Skin of body (tissue), 2 donors: Measurements from ENCODE around the gene ATAD3A. TPM values are rescaled to one million over a fixed set of nuclear protein-coding genes. Genes with fewer than 3 reads are reported as not detected.

Experiments used
- DNase-seq: peaks from one replicate; lab custom pipeline; 2025; lab: John Stamatoyannopoulos, UW
- total RNA-seq: library from RNA; depleted of rRNA; stranded (reverse); fragments of >200 nt; gene quantifications from one replicate; pipeline ENCODE4 v1.2.3, GENCODE V29; 2014

Gene ATAD3A
- total RNA-seq, 1 donor from 2014 or later = 11.9 TPM

- DNase-seq = no peak
Measured at GRCh38 chr1:1578371-1578940, 66.5 kb downstream of the ATAD3A start.

GRCh38 chr1:1582585-1583346 is 70.8 kb downstream of the ATAD3A start:
- no peak for DNase-seq

- DNase-seq = no peak
Measured at GRCh38 chr1:1583347-1584010, 71.5 kb downstream of the ATAD3A start.

Other genes starting within 250 kb of the ATAD3A start
- gene UBE2J2, start 238.3 kb upstream of the ATAD3A start, total RNA-seq = 33.8 TPM
- gene SCNN1D, start 231.7 kb upstream of the ATAD3A start, total RNA-seq = 1.4 TPM
- 34.6 TPM for gene ACAP3, start 204.2 kb upstream of the ATAD3A start, total RNA-seq
- 5.7 TPM for gene PUSL1, start 203.6 kb upstream of the ATAD3A start, total RNA-seq
- 48.7 TPM for gene INTS11, start 187.5 kb upstream of the ATAD3A start, total RNA-seq
- gene CPTP, start 187.4 kb upstream of the ATAD3A start, total RNA-seq = 8.7 TPM
- gene TAS1R3, start 180.9 kb upstream of the ATAD3A start, total RNA-seq = 0.39 TPM
- gene DVL1, start 162.7 kb upstream of the ATAD3A start, total RNA-seq = 33.0 TPM
- 59.7 TPM for gene MXRA8, start 153.6 kb upstream of the ATAD3A start, total RNA-seq
- 35.0 TPM for gene AURKAIP1, start 137.0 kb upstream of the ATAD3A start, total RNA-seq
- 178 TPM for gene CCNL2, start 112.8 kb upstream of the ATAD3A start, total RNA-seq
- gene MRPL20, start 104.9 kb upstream of the ATAD3A start, total RNA-seq = 66.5 TPM
- 2.9 TPM for gene ANKRD65, start 90.9 kb upstream of the ATAD3A start, total RNA-seq
- gene VWA1, start 76.5 kb upstream of the ATAD3A start, total RNA-seq = 8.6 TPM
- gene ATAD3C, start 62.5 kb upstream of the ATAD3A start, total RNA-seq = 0.39 TPM
- 16.7 TPM for gene ATAD3B, start 40.4 kb upstream of the ATAD3A start, total RNA-seq
- gene TMEM240, start 28.5 kb downstream of the ATAD3A start, total RNA-seq = 2.1 TPM
- 33.9 TPM for gene SSU72, start 62.7 kb downstream of the ATAD3A start, total RNA-seq
- 0.99 TPM for gene FNDC10, start 88.0 kb downstream of the ATAD3A start, total RNA-seq
- gene MIB2, start 103.3 kb downstream of the ATAD3A start, total RNA-seq = 28.8 TPM
- 30.7 TPM for gene MMP23B, start 120.0 kb downstream of the ATAD3A start, total RNA-seq
- gene CDK11B, start 146.8 kb downstream of the ATAD3A start, total RNA-seq = 9.6 TPM
- 31.7 TPM for gene SLC35E2B, start 180.6 kb downstream of the ATAD3A start, total RNA-seq
- gene CDK11A, start 212.2 kb downstream of the ATAD3A start, total RNA-seq = 25.4 TPM